ENCODE data around the gene SLC39A7. TPM values are rescaled to one million over a fixed set of nuclear protein-coding genes. Genes with fewer than 3 reads are reported as not detected.

The SLC39A7 gene
- total and polyA plus RNA-seq, 2 of the 4 experiments (the other 2 are of a cell fraction) = 135 to 208 TPM

GRCh38 chr6:33206864-33207551 is 6.3 kb downstream of the SLC39A7 start (continued):
- TF ChIP-seq RFX5 (IDR thresholded peaks at IDR 0.05; ENCODE audit: low read depth, low read length) = no peak

- no TSS peak for BruUV-seq (replicated peaks)
- H3K27ac ChIP-seq (ENCODE audit: insufficient read depth, low read length) = peak overlapping the region; percentile 94
- peak overlapping the region; percentile 95 for H2AFZ ChIP-seq (replicated peaks; ENCODE audit: low read length, poor library complexity)
- peak overlapping the region; percentile 98 for H3K14ac ChIP-seq (replicated peaks; ENCODE audit: low read depth, low read length)
- H3K9me1 ChIP-seq (ENCODE audit: insufficient read depth, low read length) = peaks cover 25% of the 10 kb centered on the region
- CTCF ChIA-PET = no interaction called here
- POLR2A ChIA-PET (ENCODE audit: unreplicated experiment) = interaction anchor here (0.6 to 1.3 kb wide), 2 partner anchors 64 to 255 kb away, joined by 5 to 6 read pairs; partner anchors contain the start of genes HLA-DMA, RPS18 and VPS52
- H2AK5ac ChIP-seq (ENCODE audit: low read depth, low read length) = peak overlapping the region; percentile 91
- in situ Hi-C loops (cut with MboI; ENCODE audit: low sequenced_read_pairs) (no loop called here), dilution Hi-C loops (cut with HindIII; ENCODE audit: low sequenced_read_pairs, unreplicated experiment) (no loop called here), intact Hi-C loops (cut with micrococcal nuclease) (loop anchor here (2.0 kb wide), 1 partner anchor 203 kb away; the partner anchor contains the start of gene PHF1)
- peak overlapping the region; percentile 64; the same call in 1 of the 2 replicates for H2BK120ac ChIP-seq (ENCODE audit: low read depth, low read length)
- 0% methylated on average over 7 of the region's 29 CpGs; no CpG with 5 or more reads in 1 of the 2 experiments for WGBS, 2 experiments (ENCODE audit: extremely low coverage in 2 of 2, insufficient read length in 1 of 2)
- peak overlapping the region; percentile 90 to 100 for H4K8ac ChIP-seq (ENCODE audit: low read depth in 2 of 2, low read length in 2 of 2)
- peak overlapping the region; percentile 78 for H2BK5ac ChIP-seq (ENCODE audit: low read depth, low read length, poor library complexity, severe bottlenecking)
- H4K91ac ChIP-seq (ENCODE audit: insufficient read depth, low read depth, low read length) = peak overlapping the region; percentile 84
- peak overlapping the region; percentile 90 for H3K4me3 ChIP-seq (ENCODE audit: insufficient read depth, low read depth, low read length)
- peak; percentile 43 for DNase-seq
- no peaks in the 10 kb centered on the region for H3K9me3 ChIP-seq (ENCODE audit: control insufficient read depth, insufficient read depth, low read length)
- 0 out of 2 replicates have a peak, but pooled peaks have one; percentile 17 for TF ChIP-seq BHLHE40 (IDR thresholded peaks at IDR 0.05; ENCODE audit: low read depth, low read length)
- no peak for TF ChIP-seq FOS (IDR thresholded peaks at IDR 0.05; ENCODE audit: low read depth, low read length)
- no peak for TF ChIP-seq USF2 (IDR thresholded peaks at IDR 0.05; ENCODE audit: low read depth, low read length)
- TF ChIP-seq CHD1 (IDR thresholded peaks at IDR 0.05; ENCODE audit: low read depth, low read length) = no peak
- TF ChIP-seq MAZ (IDR thresholded peaks at IDR 0.05; ENCODE audit: borderline replicate concordance, low read depth, low read length) = peak; percentile 88; the same call in 1 of the 2 replicates
- no peak for TF ChIP-seq RAD21 (IDR thresholded peaks at IDR 0.05; ENCODE audit: low read length)
- peak; percentile 30 for ATAC-seq (ENCODE audit: low read depth)
- peak overlapping the region; percentile 96 for H3K9ac ChIP-seq (ENCODE audit: low read depth, low read length)
- peaks cover 14% of the 10 kb centered on the region; the same call in 1 of the 2 replicates for H4K20me1 ChIP-seq (ENCODE audit: insufficient read depth, low read length)
- peak overlapping the region; percentile 99 for H3K23ac ChIP-seq (ENCODE audit: low read depth, low read length)
- H3K56ac ChIP-seq (ENCODE audit: extremely low read depth, insufficient read depth, low read length) = peak overlapping the region; percentile 90
- peak overlapping the region; percentile 95 for H2AK9ac ChIP-seq (replicated peaks; ENCODE audit: low read depth, low read length, poor library complexity)
- H3K27me3 ChIP-seq (ENCODE audit: control insufficient read depth, insufficient read depth, low read length) = no peaks in the 10 kb centered on the region
- peaks cover 25% of the 10 kb centered on the region for H3K4me1 ChIP-seq (ENCODE audit: control insufficient read depth, insufficient read depth, low read length)
- H4K5ac ChIP-seq (ENCODE audit: low read depth, low read length) = peak overlapping the region; percentile 94
- peak overlapping the region; percentile 97 for H3K4ac ChIP-seq (ENCODE audit: low read depth, low read length)
- H2BK15ac ChIP-seq (ENCODE audit: low read depth, low read length) = peak overlapping the region; percentile 84; the same call in 1 of the 3 replicates
- H3K79me1 ChIP-seq (ENCODE audit: low read depth in 1 of 2, low read length in 2 of 2) = peaks cover 11 to 68% of the 10 kb centered on the region in 2 experiments
- H3K4me2 ChIP-seq (ENCODE audit: low read depth, low read length) = peak overlapping the region; percentile 97
- H3K18ac ChIP-seq (ENCODE audit: low read depth, low read length) = peak overlapping the region; percentile 72
- H3K36me3 ChIP-seq (ENCODE audit: control insufficient read depth, insufficient read depth, low read length) = peaks cover 32% of the 10 kb centered on the region
- peak overlapping the region; percentile 29; the same call in 1 of the 2 replicates for H2BK20ac ChIP-seq (ENCODE audit: low read depth, low read length)
Observed at GRCh38 chr6:33207552-33208090, 7.0 kb downstream of the SLC39A7 start.

Measured in IMR-90 (cell line).